KOPT-K1 (cell line): ENCODE data around the gene FAM180B.
"Not testable (repeated sequence)": the region's sequence is repeated elsewhere in the genome, so short reads cannot be mapped to it uniquely, and the experiment has no call there.

Experiments used
- H3K27ac ChIP-seq: fragments of 200-600 bp; sonication (generic); 2 replicates; pipeline ENCODE4 v1.5.1; 2016; ENCODE audit warnings: antibody characterized with exemption, mild to moderate bottlenecking, low read depth, low read length; ENCODE audit not compliant: poor library complexity, severe bottlenecking
- H3K36me3 ChIP-seq: fragments of 200-600 bp; sonication (generic); 2 replicates; pipeline ENCODE4 v1.5.1; 2017; ENCODE audit warnings: antibody characterized with exemption, mild to moderate bottlenecking, low read length, moderate library complexity; ENCODE audit not compliant: insufficient read depth
- H3K9me3 ChIP-seq: fragments of 200-600 bp; sonication (generic); 2 replicates; pipeline ENCODE4 v1.5.1; 2017; ENCODE audit warnings: antibody characterized with exemption, low read length, mild to moderate bottlenecking; ENCODE audit not compliant: insufficient read depth, poor library complexity, severe bottlenecking

The FAM180B gene

GRCh38 chr11:47603295-47603694 is 16.8 kb downstream of the FAM180B start:
- Histone ChIP-seq H3K36me3 (peaks cover 27% of the 10 kb centered on the region), H3K27ac (no peak overlapping the region), H3K9me3 (no peaks in the 10 kb centered on the region)

DNA sequence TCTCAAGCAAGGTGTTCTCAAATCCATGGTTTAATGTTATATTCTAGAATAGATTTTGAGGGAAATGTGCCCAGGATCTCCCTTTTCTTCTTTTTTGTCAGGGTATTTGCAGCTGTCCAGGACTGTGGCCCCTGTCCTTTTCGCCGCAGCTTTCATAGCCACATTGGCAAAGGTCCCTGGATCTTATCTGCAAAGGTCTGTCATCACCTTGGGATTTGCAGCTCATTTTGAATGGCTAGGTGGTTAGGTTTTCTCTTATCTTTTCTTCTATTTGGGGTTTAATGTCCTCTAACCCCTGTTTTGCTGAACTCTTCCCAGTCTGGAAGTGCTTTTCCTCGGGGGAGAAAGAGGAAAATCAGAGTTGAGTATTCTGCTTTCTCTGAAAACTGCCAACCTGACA is 19.4 kb downstream of the FAM180B start:
- Histone ChIP-seq H3K36me3 (peaks cover 41% of the 10 kb centered on the region), H3K27ac (no peak overlapping the region), H3K9me3 (no peaks in the 10 kb centered on the region)

- Histone ChIP-seq H3K27ac (no peak overlapping the region), H3K36me3 (peaks cover 49% of the 10 kb centered on the region), H3K9me3 (no peaks in the 10 kb centered on the region)
Observed at GRCh38 chr11:47606731-47607130, 20.3 kb downstream of the FAM180B start.

DNA sequence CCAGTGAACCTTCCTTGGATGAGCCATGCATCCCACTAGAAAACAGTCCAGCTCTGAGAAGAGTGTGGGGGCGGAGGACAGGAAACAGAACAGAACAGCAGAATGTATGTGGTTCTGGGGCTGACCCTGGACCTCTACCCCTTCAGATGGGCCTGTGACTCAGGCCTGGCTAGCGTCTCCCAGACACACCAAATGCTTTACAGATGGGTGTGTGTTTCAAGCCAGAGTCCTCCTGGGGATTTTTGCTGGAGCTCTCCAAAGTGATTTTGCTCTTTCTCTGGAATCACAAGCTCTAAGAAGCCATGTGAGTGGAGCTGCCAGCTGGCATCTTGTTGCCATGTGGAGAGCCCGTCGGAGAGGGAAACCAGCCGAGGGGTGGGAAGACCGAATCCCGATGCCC is 20.9 kb downstream of the FAM180B start:
- H3K9me3 ChIP-seq, result no peaks in the 10 kb centered on the region
- H3K27ac ChIP-seq, result no peak overlapping the region
- H3K36me3 ChIP-seq, result peaks cover 53% of the 10 kb centered on the region

- H3K27ac ChIP-seq, result no peak overlapping the region
Observed at GRCh38 chr11:47609675-47610074, 23.2 kb downstream of the FAM180B start.

DNA sequence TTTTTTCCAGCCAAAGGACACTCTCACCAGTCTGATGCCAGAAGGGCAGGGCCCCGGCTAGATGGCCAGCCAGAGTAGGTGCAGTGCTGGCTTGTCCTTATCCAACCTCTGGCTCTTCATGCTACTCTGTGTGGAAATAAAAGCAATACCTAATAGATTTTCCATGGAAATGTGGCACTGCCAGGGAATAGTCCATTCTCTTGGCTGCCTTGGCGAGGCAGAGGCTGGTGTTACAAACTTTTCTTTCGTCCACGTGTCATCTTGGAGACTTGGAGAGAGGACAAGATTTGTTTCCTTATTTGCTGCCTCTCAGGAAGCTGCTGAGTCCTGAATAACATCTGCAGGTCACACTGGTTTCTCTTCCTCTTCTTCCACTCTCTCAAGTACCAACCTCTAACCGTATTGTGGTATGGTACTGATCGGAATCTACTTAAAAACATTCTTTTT is 24.9 kb downstream of the FAM180B start:
- no peak overlapping the region for H3K27ac ChIP-seq
- H3K9me3 ChIP-seq, result no peaks in the 10 kb centered on the region
- H3K36me3 ChIP-seq, result peaks cover 53% of the 10 kb centered on the region

More at GRCh38 chr11:47609675-47610074, 23.2 kb downstream of the FAM180B start:
- Histone ChIP-seq H3K9me3 (no peaks in the 10 kb centered on the region), H3K36me3 (peaks cover 53% of the 10 kb centered on the region)

DNA sequence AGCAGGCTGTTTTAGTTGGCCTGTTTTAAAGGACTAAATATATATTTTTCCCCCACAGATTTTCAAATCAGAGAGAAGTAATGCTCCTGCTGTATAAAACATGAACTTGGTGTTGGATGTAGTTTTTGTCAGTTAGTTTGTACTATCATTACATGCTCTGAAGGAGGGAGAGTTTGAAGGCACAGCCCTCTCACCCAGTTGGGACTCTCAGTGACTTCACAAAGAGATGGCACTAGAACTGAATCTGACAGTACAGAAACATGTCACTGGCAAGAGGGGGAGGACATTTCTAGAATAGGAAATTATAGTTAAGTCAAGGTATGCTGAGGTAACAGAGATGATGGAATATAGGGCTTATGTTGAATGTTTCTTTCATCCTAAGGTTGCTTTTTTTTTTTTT is 28.8 kb downstream of the FAM180B start:
- Histone ChIP-seq H3K9me3 (no peaks in the 10 kb centered on the region), H3K36me3 (peaks cover 70% of the 10 kb centered on the region), H3K27ac (no peak overlapping the region)

GRCh38 chr11:47616726-47617416 is 30.4 kb downstream of the FAM180B start:
- Histone ChIP-seq H3K9me3 (no peaks in the 10 kb centered on the region), H3K27ac (no peak overlapping the region), H3K36me3 (peaks cover 70% of the 10 kb centered on the region)

GRCh38 chr11:47617417-47617809 is 30.9 kb downstream of the FAM180B start:
- Histone ChIP-seq H3K36me3 (peaks cover 73% of the 10 kb centered on the region), H3K27ac (no peak overlapping the region), H3K9me3 (no peaks in the 10 kb centered on the region)

DNA sequence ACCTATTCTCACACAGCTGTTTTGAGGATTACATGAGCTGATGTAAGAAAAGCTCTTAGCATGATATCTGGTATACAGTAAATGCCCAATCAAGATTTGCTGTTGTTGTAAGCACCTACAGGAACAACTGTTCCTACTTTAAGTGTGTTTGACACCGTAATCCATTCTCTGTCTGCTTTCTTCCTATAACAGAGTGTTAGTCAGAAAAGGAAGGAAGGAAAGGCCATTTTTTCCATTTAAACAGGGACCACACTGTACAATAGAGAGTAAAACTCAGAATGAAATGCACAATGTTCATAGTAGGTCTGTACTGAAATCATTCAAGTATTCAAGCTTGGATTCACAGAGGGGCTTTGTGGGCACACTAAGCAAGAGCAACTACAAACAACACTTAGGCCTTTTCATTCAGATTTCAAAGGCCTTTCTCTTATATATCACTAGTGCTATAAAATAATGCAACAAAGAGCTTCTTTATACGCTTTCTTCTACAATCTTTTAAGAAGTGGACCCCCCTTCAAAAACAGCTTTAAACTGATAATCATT is 34.4 kb downstream of the FAM180B start:
- Histone ChIP-seq H3K27ac (no peak overlapping the region), H3K36me3 (peaks cover 98% of the 10 kb centered on the region), H3K9me3 (no peaks in the 10 kb centered on the region)

GRCh38 chr11:47626234-47626633 is 39.8 kb downstream of the FAM180B start:
- H3K36me3 ChIP-seq, result peaks cover 98% of the 10 kb centered on the region
- no peak overlapping the region for H3K27ac ChIP-seq
- no peaks in the 10 kb centered on the region for H3K9me3 ChIP-seq

- H3K36me3 ChIP-seq, result peaks cover 98% of the 10 kb centered on the region
- H3K27ac ChIP-seq, result no peak overlapping the region
- no peaks in the 10 kb centered on the region for H3K9me3 ChIP-seq
Observed at GRCh38 chr11:47628026-47628425, 41.5 kb downstream of the FAM180B start.

DNA sequence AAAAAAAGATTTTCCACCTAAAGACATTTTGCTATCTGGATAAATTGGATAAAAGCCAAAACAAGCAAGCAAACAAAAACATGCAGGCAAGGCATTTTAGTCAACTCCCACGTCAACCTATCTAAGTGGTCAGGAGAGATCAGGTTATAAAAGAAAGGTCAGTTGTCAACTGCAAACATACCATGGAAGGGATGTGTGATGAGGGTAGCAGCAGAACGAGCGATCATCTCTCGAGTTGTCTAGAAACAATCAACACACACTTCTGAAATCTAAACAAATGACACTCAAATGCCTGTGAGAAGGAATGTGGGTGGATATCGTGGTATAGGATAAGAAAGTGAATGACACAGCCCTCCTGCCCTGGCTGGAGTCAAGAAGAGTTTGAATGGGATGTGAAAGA is 45.0 kb downstream of the FAM180B start:
- Histone ChIP-seq H3K36me3 (peaks cover 97% of the 10 kb centered on the region), H3K9me3 (no peaks in the 10 kb centered on the region), H3K27ac (no peak overlapping the region)

DNA sequence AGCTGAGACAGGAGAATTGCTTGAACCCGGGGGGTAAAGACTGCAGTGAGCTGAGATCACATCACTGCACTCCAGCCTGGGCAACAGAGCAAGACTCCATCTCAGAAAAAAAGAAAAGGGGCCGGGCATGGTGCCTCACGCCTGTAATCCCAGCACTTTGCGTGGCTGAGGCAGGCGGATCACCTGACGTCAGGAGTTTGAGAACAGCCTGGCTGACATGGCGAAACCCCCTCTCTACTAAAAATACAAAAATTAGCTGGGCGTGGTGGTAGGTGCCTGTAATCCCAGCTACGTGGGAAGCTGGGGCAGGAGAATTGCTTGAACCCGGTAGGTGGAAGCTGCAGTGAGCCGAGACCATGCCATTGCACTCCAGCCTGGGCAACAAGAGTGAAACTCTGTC is 49.9 kb downstream of the FAM180B start:
- peaks cover 84% of the 10 kb centered on the region for H3K36me3 ChIP-seq

More for the DNA sequence above, 49.9 kb downstream of the FAM180B start:
- H3K9me3 ChIP-seq, H3K27ac ChIP-seq: not testable (repeated sequence)
